Right lobe of liver (tissue), 4 donors: ENCODE results near the gene EXOC4.

Experiments used
- POLR2A ChIP-seq: fragments of 450-650 bp; IDR thresholded peaks from one replicate; pipeline ENCODE4 v1.6.1; 2017; ENCODE audit warnings: antibody characterized with exemption, mild to moderate bottlenecking
- TF ChIP-seq, protein P1 (sequence below), 4 donors: fragments of 200-600 bp in 3 of 4; fragments of 450-650 bp in 1 of 4; IDR thresholded peaks; one replicate each; pipeline versions ENCODE4 v1.5.1 to v1.8.0; 2016 to 2022; ENCODE audit warnings: antibody characterized with exemption in 4 of 4, mild to moderate bottlenecking in 2 of 4
- donor health status: DM: no; HTN: no; CAD: no.
- donor health status: DM: no; HTN: no; CAD: no.
- donor health status: DM: no; HTN: yes; CAD: no.

GRCh38 chr7:133556553-133556952 lies 303.7 kb downstream of the EXOC4 start:
- TF ChIP-seq, protein P1, sequence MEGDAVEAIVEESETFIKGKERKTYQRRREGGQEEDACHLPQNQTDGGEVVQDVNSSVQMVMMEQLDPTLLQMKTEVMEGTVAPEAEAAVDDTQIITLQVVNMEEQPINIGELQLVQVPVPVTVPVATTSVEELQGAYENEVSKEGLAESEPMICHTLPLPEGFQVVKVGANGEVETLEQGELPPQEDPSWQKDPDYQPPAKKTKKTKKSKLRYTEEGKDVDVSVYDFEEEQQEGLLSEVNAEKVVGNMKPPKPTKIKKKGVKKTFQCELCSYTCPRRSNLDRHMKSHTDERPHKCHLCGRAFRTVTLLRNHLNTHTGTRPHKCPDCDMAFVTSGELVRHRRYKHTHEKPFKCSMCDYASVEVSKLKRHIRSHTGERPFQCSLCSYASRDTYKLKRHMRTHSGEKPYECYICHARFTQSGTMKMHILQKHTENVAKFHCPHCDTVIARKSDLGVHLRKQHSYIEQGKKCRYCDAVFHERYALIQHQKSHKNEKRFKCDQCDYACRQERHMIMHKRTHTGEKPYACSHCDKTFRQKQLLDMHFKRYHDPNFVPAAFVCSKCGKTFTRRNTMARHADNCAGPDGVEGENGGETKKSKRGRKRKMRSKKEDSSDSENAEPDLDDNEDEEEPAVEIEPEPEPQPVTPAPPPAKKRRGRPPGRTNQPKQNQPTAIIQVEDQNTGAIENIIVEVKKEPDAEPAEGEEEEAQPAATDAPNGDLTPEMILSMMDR (IDR thresholded peaks at IDR 0.05) = no peak
- no peak for TF ChIP-seq POLR2A
